ENCODE measurements around the gene CEP41.

CEP41 gene

GRCh38 chr7:130346941-130347340 lies 93.9 kb downstream of the CEP41 start:
- DNase-seq = no peak

GRCh38 chr7:130346177-130346905 lies 94.5 kb downstream of the CEP41 start:
- DNase-seq = no peak

- DNase-seq = no peak
Measured at GRCh38 chr7:130345725-130346124, 95.1 kb downstream of the CEP41 start.

GRCh38 chr7:130345136-130345535 lies 95.7 kb downstream of the CEP41 start:
- DNase-seq = no peak

- DNase-seq = no peak
Measured at GRCh38 chr7:130344271-130344866, 96.4 kb downstream of the CEP41 start, which contains the start of gene CPA5. Gene CPA5 (plus strand): TSS chr7:130344816. CDS start chr7:130346486, 1,670 bp downstream.

Data from NCI-H82 (cell line).